ENCODE data around the gene GATA5.

GATA5 gene

GRCh38 chr20:62482974-62483373 is 7.2 kb upstream of the GATA5 start:
- H3K27me3 ChIP-seq (replicated peaks; ENCODE audit: control insufficient read depth, insufficient read depth, low read length, poor library complexity, severe bottlenecking): peaks cover 64% of the 10 kb centered on the region
- DNase-seq: no peak

GRCh38 chr20:62482146-62482809 is 6.5 kb upstream of the GATA5 start:
- no peak for DNase-seq
- Histone ChIP-seq H3K4me1 (ENCODE audit: control insufficient read depth, insufficient read depth, low read length, poor library complexity, severe bottlenecking) (peaks cover 9% of the 10 kb centered on the region), H3K9me3 (ENCODE audit: control insufficient read depth, low read length) (no peaks in the 10 kb centered on the region), H3K27ac (ENCODE audit: insufficient read depth, low read length, poor library complexity, severe bottlenecking) (no peak overlapping the region), H3K27me3 (replicated peaks; ENCODE audit: control insufficient read depth, insufficient read depth, low read length, poor library complexity, severe bottlenecking) (peaks cover 70% of the 10 kb centered on the region), H3K36me3 (ENCODE audit: control insufficient read depth, insufficient read depth, low read length) (no peaks in the 10 kb centered on the region), H3K4me3 (ENCODE audit: insufficient read depth, low read depth, low read length, poor library complexity, severe bottlenecking) (no peak overlapping the region)

More at GRCh38 chr20:62482974-62483373, 7.2 kb upstream of the GATA5 start:
- Histone ChIP-seq H3K4me1 (ENCODE audit: control insufficient read depth, insufficient read depth, low read length, poor library complexity, severe bottlenecking) (peaks cover 9% of the 10 kb centered on the region), H3K27ac (ENCODE audit: insufficient read depth, low read length, poor library complexity, severe bottlenecking) (no peak overlapping the region), H3K36me3 (ENCODE audit: control insufficient read depth, insufficient read depth, low read length) (no peaks in the 10 kb centered on the region), H3K9me3 (ENCODE audit: control insufficient read depth, low read length) (no peaks in the 10 kb centered on the region), H3K4me3 (ENCODE audit: insufficient read depth, low read depth, low read length, poor library complexity, severe bottlenecking) (no peak overlapping the region)

GRCh38 chr20:62481425-62482145 is 5.8 kb upstream of the GATA5 start:
- peaks cover 66% of the 10 kb centered on the region for H3K27me3 ChIP-seq (replicated peaks; ENCODE audit: control insufficient read depth, insufficient read depth, low read length, poor library complexity, severe bottlenecking)

GRCh38 chr20:62480318-62480717 is 4.5 kb upstream of the GATA5 start:
- peaks cover 54% of the 10 kb centered on the region for H3K27me3 ChIP-seq (replicated peaks; ENCODE audit: control insufficient read depth, insufficient read depth, low read length, poor library complexity, severe bottlenecking)
- no peak overlapping the region for H3K4me3 ChIP-seq (ENCODE audit: insufficient read depth, low read depth, low read length, poor library complexity, severe bottlenecking)
- no peak overlapping the region for H3K27ac ChIP-seq (ENCODE audit: insufficient read depth, low read length, poor library complexity, severe bottlenecking)
- H3K4me1 ChIP-seq (ENCODE audit: control insufficient read depth, insufficient read depth, low read length, poor library complexity, severe bottlenecking): peaks cover 17% of the 10 kb centered on the region
- DNase-seq: no peak
- no peaks in the 10 kb centered on the region for H3K36me3 ChIP-seq (ENCODE audit: control insufficient read depth, insufficient read depth, low read length)
- H3K9me3 ChIP-seq (ENCODE audit: control insufficient read depth, low read length): no peaks in the 10 kb centered on the region

More at GRCh38 chr20:62481425-62482145, 5.8 kb upstream of the GATA5 start:
- Histone ChIP-seq H3K4me3 (ENCODE audit: insufficient read depth, low read depth, low read length, poor library complexity, severe bottlenecking) (no peak overlapping the region), H3K9me3 (ENCODE audit: control insufficient read depth, low read length) (no peaks in the 10 kb centered on the region), H3K27ac (ENCODE audit: insufficient read depth, low read length, poor library complexity, severe bottlenecking) (no peak overlapping the region), H3K4me1 (ENCODE audit: control insufficient read depth, insufficient read depth, low read length, poor library complexity, severe bottlenecking) (peaks cover 9% of the 10 kb centered on the region), H3K36me3 (ENCODE audit: control insufficient read depth, insufficient read depth, low read length) (no peaks in the 10 kb centered on the region)
- DNase-seq: no peak

GRCh38 chr20:62479656-62480055 is 3.9 kb upstream of the GATA5 start:
- peaks cover 50% of the 10 kb centered on the region for H3K27me3 ChIP-seq (replicated peaks; ENCODE audit: control insufficient read depth, insufficient read depth, low read length, poor library complexity, severe bottlenecking)
- no peak overlapping the region for H3K4me3 ChIP-seq (ENCODE audit: insufficient read depth, low read depth, low read length, poor library complexity, severe bottlenecking)
- no peak overlapping the region for H3K27ac ChIP-seq (ENCODE audit: insufficient read depth, low read length, poor library complexity, severe bottlenecking)
- no peak for DNase-seq
- peaks cover 18% of the 10 kb centered on the region for H3K4me1 ChIP-seq (ENCODE audit: control insufficient read depth, insufficient read depth, low read length, poor library complexity, severe bottlenecking)
- no peaks in the 10 kb centered on the region for H3K9me3 ChIP-seq (ENCODE audit: control insufficient read depth, low read length)
- H3K36me3 ChIP-seq (ENCODE audit: control insufficient read depth, insufficient read depth, low read length): no peaks in the 10 kb centered on the region

- no peak overlapping the region for H3K4me3 ChIP-seq (ENCODE audit: insufficient read depth, low read depth, low read length, poor library complexity, severe bottlenecking)
Measured at GRCh38 chr20:62479156-62479555, 3.4 kb upstream of the GATA5 start.

GRCh38 chr20:62477669-62478455 is 2.1 kb upstream of the GATA5 start:
- Histone ChIP-seq H3K27ac (ENCODE audit: insufficient read depth, low read length, poor library complexity, severe bottlenecking) (no peak overlapping the region), H3K4me1 (ENCODE audit: control insufficient read depth, insufficient read depth, low read length, poor library complexity, severe bottlenecking) (peaks cover 18% of the 10 kb centered on the region), H3K4me3 (ENCODE audit: insufficient read depth, low read depth, low read length, poor library complexity, severe bottlenecking) (no peak overlapping the region), H3K36me3 (ENCODE audit: control insufficient read depth, insufficient read depth, low read length) (no peaks in the 10 kb centered on the region), H3K27me3 (replicated peaks; ENCODE audit: control insufficient read depth, insufficient read depth, low read length, poor library complexity, severe bottlenecking) (peaks cover 40% of the 10 kb centered on the region), H3K9me3 (ENCODE audit: control insufficient read depth, low read length) (no peaks in the 10 kb centered on the region)
- no peak for DNase-seq

More at GRCh38 chr20:62479156-62479555, 3.4 kb upstream of the GATA5 start:
- H3K9me3 ChIP-seq (ENCODE audit: control insufficient read depth, low read length): no peaks in the 10 kb centered on the region
- peaks cover 47% of the 10 kb centered on the region for H3K27me3 ChIP-seq (replicated peaks; ENCODE audit: control insufficient read depth, insufficient read depth, low read length, poor library complexity, severe bottlenecking)
- H3K27ac ChIP-seq (ENCODE audit: insufficient read depth, low read length, poor library complexity, severe bottlenecking): no peak overlapping the region
- H3K36me3 ChIP-seq (ENCODE audit: control insufficient read depth, insufficient read depth, low read length): no peaks in the 10 kb centered on the region
- no peak for DNase-seq
- H3K4me1 ChIP-seq (ENCODE audit: control insufficient read depth, insufficient read depth, low read length, poor library complexity, severe bottlenecking): peaks cover 18% of the 10 kb centered on the region

- H3K9me3 ChIP-seq (ENCODE audit: control insufficient read depth, low read length): no peaks in the 10 kb centered on the region
- H3K4me1 ChIP-seq (ENCODE audit: control insufficient read depth, insufficient read depth, low read length, poor library complexity, severe bottlenecking): peaks cover 8% of the 10 kb centered on the region
- no peak for DNase-seq
- H3K36me3 ChIP-seq (ENCODE audit: control insufficient read depth, insufficient read depth, low read length): no peaks in the 10 kb centered on the region
- H3K27me3 ChIP-seq (replicated peaks; ENCODE audit: control insufficient read depth, insufficient read depth, low read length, poor library complexity, severe bottlenecking): peaks cover 26% of the 10 kb centered on the region
- H3K4me3 ChIP-seq (ENCODE audit: insufficient read depth, low read depth, low read length, poor library complexity, severe bottlenecking): no peak overlapping the region
- no peak overlapping the region for H3K27ac ChIP-seq (ENCODE audit: insufficient read depth, low read length, poor library complexity, severe bottlenecking)
Measured at GRCh38 chr20:62476056-62476838, 452 bp upstream of the GATA5 start.

- Histone ChIP-seq H3K4me3 (ENCODE audit: insufficient read depth, low read depth, low read length, poor library complexity, severe bottlenecking) (no peak overlapping the region), H3K4me1 (ENCODE audit: control insufficient read depth, insufficient read depth, low read length, poor library complexity, severe bottlenecking) (peaks cover 8% of the 10 kb centered on the region), H3K9me3 (ENCODE audit: control insufficient read depth, low read length) (no peaks in the 10 kb centered on the region), H3K27ac (ENCODE audit: insufficient read depth, low read length, poor library complexity, severe bottlenecking) (no peak overlapping the region), H3K36me3 (ENCODE audit: control insufficient read depth, insufficient read depth, low read length) (no peaks in the 10 kb centered on the region), H3K27me3 (replicated peaks; ENCODE audit: control insufficient read depth, insufficient read depth, low read length, poor library complexity, severe bottlenecking) (peaks cover 19% of the 10 kb centered on the region)
- DNase-seq: no peak
Measured at GRCh38 chr20:62475027-62475771, 596 bp downstream of the GATA5 start.

Data from effector memory CD4-positive, alpha-beta T cell (primary cell).